Keratinocyte (primary cell): Measurements from ENCODE around the gene IRF4. TPM values are rescaled to one million over a fixed set of nuclear protein-coding genes. Genes with fewer than 3 reads are reported as not detected.

Experiments
- DNase-seq: peaks from one replicate; pipeline ENCODE4 v3.0.0-alpha.2; 2011; ENCODE audit warnings: low read depth, missing footprints, low spot score
- FAIRE-seq: peaks from 2 replicates; lab custom pipeline; 2011; peaks lifted over from hg19 to GRCh38; lab: Jason Lieb, UNC
- H2AFZ ChIP-seq: 2 replicates; pipeline ENCODE4 v1.6.0; 2012; ENCODE audit warnings: low read length, control low read depth, inconsistent platforms; ENCODE audit not compliant: control insufficient read depth
- H3K27ac ChIP-seq: 2 replicates; pipeline ENCODE4 v1.5.1; 2011; ENCODE audit warnings: low read length; ENCODE audit not compliant: control insufficient read depth, insufficient read depth
- H3K27me3 ChIP-seq: 3 replicates; pipeline ENCODE4 v1.6.0; 2011; ENCODE audit warnings: low read length; ENCODE audit not compliant: control insufficient read depth, insufficient read depth; ENCODE audit errors: extremely low read depth
- H3K36me3 ChIP-seq, 2 experiments: 2 replicates in 1 of 2; 3 replicates in 1 of 2; pipeline ENCODE4 v1.5.1; 2011; ENCODE audit warnings: low read length in 2 of 2, mild to moderate bottlenecking in 1 of 2; ENCODE audit not compliant: control insufficient read depth in 2 of 2, insufficient read depth in 2 of 2; ENCODE audit errors: extremely low read depth in 1 of 2
- H3K4me1 ChIP-seq: 3 replicates; pipeline ENCODE4 v1.5.1; 2011; ENCODE audit warnings: low read length; ENCODE audit not compliant: control insufficient read depth, insufficient read depth; ENCODE audit errors: extremely low read depth
- H3K4me2 ChIP-seq: 3 replicates; pipeline ENCODE4 v1.6.0; 2011; ENCODE audit warnings: low read depth, low read length; ENCODE audit not compliant: control insufficient read depth, insufficient read depth; ENCODE audit errors: extremely low read depth
- H3K4me3 ChIP-seq, 3 experiments: fragments of 200-600 bp in 1 of 3; sonication (generic) in 1 of 3; 2 replicates in 2 of 3; 3 replicates in 1 of 3; pipeline ENCODE4 v1.5.1; 2011 to 2016; ENCODE audit warnings: low read length in 3 of 3, mild to moderate bottlenecking in 3 of 3, control low read depth in 2 of 3, inconsistent platforms in 1 of 3, low read depth in 1 of 3, mixed read lengths in 1 of 3, mixed run types in 1 of 3, moderate library complexity in 1 of 3; ENCODE audit not compliant: control insufficient read depth in 2 of 3, insufficient read depth in 2 of 3; ENCODE audit errors: extremely low read depth in 1 of 3
- H3K79me2 ChIP-seq: 2 replicates; pipeline ENCODE4 v1.6.0; 2012; ENCODE audit warnings: low read length; ENCODE audit not compliant: control insufficient read depth, insufficient read depth
- H3K9ac ChIP-seq: 3 replicates; pipeline ENCODE4 v1.6.0; 2011; ENCODE audit warnings: low read length; ENCODE audit not compliant: control insufficient read depth, insufficient read depth; ENCODE audit errors: extremely low read depth
- H3K9me1 ChIP-seq: 3 replicates; pipeline ENCODE4 v1.6.0; 2011; ENCODE audit warnings: low read length; ENCODE audit not compliant: control insufficient read depth, insufficient read depth; ENCODE audit errors: extremely low read depth
- H3K9me3 ChIP-seq: 2 replicates; pipeline ENCODE4 v1.5.1; 2012; ENCODE audit warnings: low read depth, low read length; ENCODE audit not compliant: control insufficient read depth
- H4K20me1 ChIP-seq: 3 replicates; pipeline ENCODE4 v1.6.0; 2011; ENCODE audit warnings: low read length; ENCODE audit not compliant: control insufficient read depth, insufficient read depth; ENCODE audit errors: extremely low read depth
- EZH2 ChIP-seq: IDR thresholded peaks from one replicate; pipeline ENCODE4 v1.6.1; 2012; ENCODE audit warnings: inconsistent platforms, mild to moderate bottlenecking, low read length, moderate library complexity
- dilution Hi-C: fragments of 300-500 bp; cut with MboI; formaldehyde crosslinking; loops from one replicate; pipeline ENCODE4 v1.7.0; 2020; ENCODE audit warnings: low sequenced_read_pairs; ENCODE audit not compliant: extremely low pct_ligation_motif_present
- polyA plus RNA-seq, 5 experiments: library from polyadenylated mRNA; depleted of rRNA in 3 of 5; stranded (reverse) in 3 of 5; stranded (forward) in 1 of 5; unstranded in 1 of 5; fragments of >200 nt; gene quantifications; 1 replicate in 1 of 5; 2 replicates in 3 of 5; 3 replicates in 1 of 5; pipeline versions ENCODE4 v1.2.1 to v1.2.3, GENCODE V29; 2011 to 2012; ENCODE audit warnings: missing spikeins in 2 of 5, low read depth in 1 of 5, low replicate concordance in 1 of 5
- TF ChIP-seq, protein P1 (sequence below), 3 experiments: IDR thresholded peaks in 1 of 3; conservative IDR thresholded peaks in 1 of 3; optimal IDR thresholded peaks in 1 of 3; 2 replicates in 2 of 3; 3 replicates in 1 of 3; pipeline versions ENCODE3 to v1.5.1; 2011; ENCODE audit warnings: low read length in 3 of 3, mild to moderate bottlenecking in 3 of 3, moderate library complexity in 2 of 3, control low read depth in 1 of 3, inconsistent platforms in 1 of 3; ENCODE audit not compliant: insufficient read depth in 2 of 3; ENCODE audit errors: extremely low read depth in 1 of 3

IRF4 gene
- polyA plus RNA-seq, 1 donor (not counting 4 experiments of a cell fraction or from before 2014, with no cell fraction given): 0.12 TPM

DNA sequence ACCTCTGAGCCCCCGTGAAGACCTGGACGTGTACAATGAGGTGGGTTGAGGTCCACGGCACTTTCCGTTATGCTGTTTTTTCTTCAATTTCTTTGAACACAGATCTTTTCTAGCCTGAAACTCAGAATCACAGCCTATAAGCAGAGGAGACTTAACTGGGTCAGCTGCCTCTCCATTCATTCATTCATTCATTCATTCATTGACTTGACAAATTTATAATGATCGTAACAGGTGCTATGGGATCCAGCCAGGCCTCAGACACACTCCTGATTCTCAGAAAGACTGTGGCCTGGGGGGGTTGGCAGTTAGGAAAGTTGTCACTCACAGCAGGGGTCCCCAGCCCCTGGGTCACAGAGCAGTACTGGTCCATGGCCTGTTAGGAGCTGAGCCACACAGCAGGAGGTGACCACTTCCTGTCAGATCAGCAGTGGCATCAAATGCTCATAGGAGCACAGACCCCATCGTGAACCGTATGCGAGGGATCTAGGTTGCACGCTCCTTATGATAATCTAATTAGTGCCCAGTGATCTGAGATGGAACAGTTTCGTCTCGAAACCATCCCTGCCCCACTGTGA is 38.6 kb upstream of the IRF4 start:
- Histone ChIP-seq H3K4me3 (no peak overlapping the region), H3K36me3 (peaks cover 3 to 4% of the 10 kb centered on the region in 2 experiments), H3K9me1 (no peaks in the 10 kb centered on the region), H2AFZ (no peak overlapping the region), H3K79me2 (no peaks in the 10 kb centered on the region), H3K4me1 (no peaks in the 10 kb centered on the region), H3K9ac (no peak overlapping the region), H3K27me3 (no peaks in the 10 kb centered on the region), H3K27ac (no peak overlapping the region), H3K4me2 (no peak overlapping the region), H3K9me3 (peaks cover 3% of the 10 kb centered on the region), H4K20me1 (no peaks in the 10 kb centered on the region)
- DNase-seq: no peak
- dilution Hi-C loops: no loop called here
- no peak for FAIRE-seq
- TF ChIP-seq, protein P1, sequence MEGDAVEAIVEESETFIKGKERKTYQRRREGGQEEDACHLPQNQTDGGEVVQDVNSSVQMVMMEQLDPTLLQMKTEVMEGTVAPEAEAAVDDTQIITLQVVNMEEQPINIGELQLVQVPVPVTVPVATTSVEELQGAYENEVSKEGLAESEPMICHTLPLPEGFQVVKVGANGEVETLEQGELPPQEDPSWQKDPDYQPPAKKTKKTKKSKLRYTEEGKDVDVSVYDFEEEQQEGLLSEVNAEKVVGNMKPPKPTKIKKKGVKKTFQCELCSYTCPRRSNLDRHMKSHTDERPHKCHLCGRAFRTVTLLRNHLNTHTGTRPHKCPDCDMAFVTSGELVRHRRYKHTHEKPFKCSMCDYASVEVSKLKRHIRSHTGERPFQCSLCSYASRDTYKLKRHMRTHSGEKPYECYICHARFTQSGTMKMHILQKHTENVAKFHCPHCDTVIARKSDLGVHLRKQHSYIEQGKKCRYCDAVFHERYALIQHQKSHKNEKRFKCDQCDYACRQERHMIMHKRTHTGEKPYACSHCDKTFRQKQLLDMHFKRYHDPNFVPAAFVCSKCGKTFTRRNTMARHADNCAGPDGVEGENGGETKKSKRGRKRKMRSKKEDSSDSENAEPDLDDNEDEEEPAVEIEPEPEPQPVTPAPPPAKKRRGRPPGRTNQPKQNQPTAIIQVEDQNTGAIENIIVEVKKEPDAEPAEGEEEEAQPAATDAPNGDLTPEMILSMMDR (optimal IDR thresholded peaks at IDR 0.05 in 1 of 3, IDR thresholded peaks at IDR 0.05 in 1 of 3, conservative IDR thresholded peaks at IDR 0.05 in 1 of 3; ENCODE audit: extremely low read depth in 1 of 3, insufficient read depth in 2 of 3, low read length in 3 of 3): no peak
- TF ChIP-seq EZH2: no peak

DNA sequence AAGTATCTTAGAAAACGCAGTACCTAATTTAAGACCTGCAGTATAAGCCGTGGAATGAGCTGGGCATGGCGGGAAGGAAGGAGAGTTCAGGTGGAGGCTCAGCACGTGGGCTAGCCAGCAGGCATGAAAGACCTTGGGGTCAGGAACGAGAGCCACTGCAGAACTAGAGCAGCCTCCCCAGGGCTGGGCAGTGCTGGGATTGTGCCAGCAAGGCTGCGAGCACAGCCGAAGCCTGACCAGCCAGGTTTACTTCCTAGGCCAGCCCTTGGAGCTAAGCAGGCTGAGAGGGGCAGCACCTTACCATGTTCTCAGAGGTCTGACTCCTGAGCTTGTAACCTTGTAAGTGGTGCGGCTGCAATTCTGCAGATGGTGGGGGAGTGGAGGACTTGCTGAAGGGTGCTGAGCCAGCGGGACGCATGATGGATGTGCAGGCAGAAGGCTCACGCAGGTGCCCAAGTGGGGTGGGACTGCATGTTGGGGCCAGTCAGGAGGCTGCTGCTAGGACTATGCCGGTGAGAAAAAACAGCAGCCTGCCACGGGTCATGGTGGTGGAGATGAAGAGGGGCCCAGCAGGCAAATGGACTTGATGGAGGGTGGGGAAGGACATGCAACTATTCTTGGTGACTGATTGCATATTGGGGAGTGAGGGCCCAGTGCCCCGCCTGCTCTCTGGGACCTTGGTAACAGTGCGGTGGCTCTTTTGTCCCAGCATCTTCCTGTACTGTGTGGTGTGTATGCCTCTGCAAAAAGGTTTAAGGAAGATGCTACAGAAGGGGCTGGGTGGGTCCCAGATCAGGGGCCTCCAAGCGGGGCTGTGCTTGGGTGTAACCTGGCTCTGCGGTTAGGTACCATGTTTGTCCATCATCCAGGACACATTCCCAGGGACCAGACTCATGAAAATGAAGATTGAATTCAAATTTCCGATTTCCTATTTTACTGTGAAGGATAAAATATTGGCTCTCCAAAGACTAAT is 37.6 kb upstream of the IRF4 start:
- Histone ChIP-seq H3K9me3 (peaks cover 2% of the 10 kb centered on the region), H3K79me2 (no peaks in the 10 kb centered on the region), H3K9ac (no peak overlapping the region), H3K9me1 (no peaks in the 10 kb centered on the region), H2AFZ (no peak overlapping the region), H3K4me2 (no peak overlapping the region), H3K36me3 (peaks cover 0 to 2% of the 10 kb centered on the region in 2 experiments), H3K4me3 (no peak overlapping the region), H3K4me1 (no peaks in the 10 kb centered on the region), H4K20me1 (no peaks in the 10 kb centered on the region), H3K27me3 (no peaks in the 10 kb centered on the region), H3K27ac (no peak overlapping the region)
- TF ChIP-seq, protein P1 (optimal IDR thresholded peaks at IDR 0.05 in 1 of 3, IDR thresholded peaks at IDR 0.05 in 1 of 3, conservative IDR thresholded peaks at IDR 0.05 in 1 of 3; ENCODE audit: extremely low read depth in 1 of 3, insufficient read depth in 2 of 3, low read length in 3 of 3): no peak
- no peak for TF ChIP-seq EZH2
- FAIRE-seq (no peak), DNase-seq (no peak)
- dilution Hi-C loops: no loop called here
